ENCODE results near the gene MADD.

GRCh38 chr11:47253660-47254059 lies 16.3 kb upstream of the MADD start:
- TF ChIP-seq POLR2AphosphoS5 (IDR thresholded peaks at IDR 0.05) = no peak
- TF ChIP-seq, protein P1, sequence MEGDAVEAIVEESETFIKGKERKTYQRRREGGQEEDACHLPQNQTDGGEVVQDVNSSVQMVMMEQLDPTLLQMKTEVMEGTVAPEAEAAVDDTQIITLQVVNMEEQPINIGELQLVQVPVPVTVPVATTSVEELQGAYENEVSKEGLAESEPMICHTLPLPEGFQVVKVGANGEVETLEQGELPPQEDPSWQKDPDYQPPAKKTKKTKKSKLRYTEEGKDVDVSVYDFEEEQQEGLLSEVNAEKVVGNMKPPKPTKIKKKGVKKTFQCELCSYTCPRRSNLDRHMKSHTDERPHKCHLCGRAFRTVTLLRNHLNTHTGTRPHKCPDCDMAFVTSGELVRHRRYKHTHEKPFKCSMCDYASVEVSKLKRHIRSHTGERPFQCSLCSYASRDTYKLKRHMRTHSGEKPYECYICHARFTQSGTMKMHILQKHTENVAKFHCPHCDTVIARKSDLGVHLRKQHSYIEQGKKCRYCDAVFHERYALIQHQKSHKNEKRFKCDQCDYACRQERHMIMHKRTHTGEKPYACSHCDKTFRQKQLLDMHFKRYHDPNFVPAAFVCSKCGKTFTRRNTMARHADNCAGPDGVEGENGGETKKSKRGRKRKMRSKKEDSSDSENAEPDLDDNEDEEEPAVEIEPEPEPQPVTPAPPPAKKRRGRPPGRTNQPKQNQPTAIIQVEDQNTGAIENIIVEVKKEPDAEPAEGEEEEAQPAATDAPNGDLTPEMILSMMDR (IDR thresholded peaks at IDR 0.05; ENCODE audit: poor library complexity, severe bottlenecking) = no peak
- no peak for TF ChIP-seq EZH2 (IDR thresholded peaks at IDR 0.05; ENCODE audit: borderline replicate concordance, insufficient read depth, low read length, poor library complexity, severe bottlenecking)
- no peak for TF ChIP-seq RAD21 (conservative IDR thresholded peaks at IDR 0.05)
- TF ChIP-seq TAF1 (IDR thresholded peaks at IDR 0.05; ENCODE audit: low read depth) = no peak
